H1 (cell line): Measurements from ENCODE around the gene PXK. TPM values are rescaled to one million over a fixed set of nuclear protein-coding genes. Genes with fewer than 3 reads are reported as not detected.

Experiments
- CTCF ChIA-PET: fragments of 300-600 bp; sonication (Branson Sonifier 250); formaldehyde crosslinking; loops from one replicate; lab custom pipeline; 2021; ENCODE audit not compliant: partially characterized antibody; lab: Charles Lee
- POLR2A ChIA-PET: fragments of 300-600 bp; sonication (Branson Sonifier 250); formaldehyde crosslinking; loops from one replicate; lab custom pipeline; 2021; ENCODE audit warnings: inconsistent platforms; ENCODE audit not compliant: partially characterized antibody; lab: Charles Lee
- DNase-seq, 2 experiments: peaks; one replicate each; pipeline versions ENCODE4 v3.0.0 to v3.0.0-alpha.2; 2010 to 2022; ENCODE audit warnings: low spot score in 2 of 2, low read depth in 1 of 2, mixed read lengths in 1 of 2
- FAIRE-seq: peaks from 2 replicates; lab custom pipeline; 2011; peaks lifted over from hg19 to GRCh38; lab: Jason Lieb, UNC
- H2AFZ ChIP-seq: 2 replicates; pipeline ENCODE4 v1.8.1; 2012; ENCODE audit warnings: low read length, inconsistent platforms
- H2AK5ac ChIP-seq: 2 replicates; pipeline ENCODE4 v1.6.1; 2013; ENCODE audit warnings: low read depth, low read length
- H2BK120ac ChIP-seq: replicated peaks from 2 replicates; pipeline ENCODE3; 2013; ENCODE audit warnings: low read depth, low read length, inconsistent platforms
- H2BK12ac ChIP-seq: 2 replicates; pipeline ENCODE4 v1.6.1; 2013; ENCODE audit warnings: low read depth, low read length
- H2BK15ac ChIP-seq: 2 replicates; pipeline ENCODE4 v1.6.1; 2013; ENCODE audit warnings: low read length
- H2BK20ac ChIP-seq: 2 replicates; pipeline ENCODE4 v1.6.1; 2013; ENCODE audit warnings: low read length
- H2BK5ac ChIP-seq: 2 replicates; pipeline ENCODE4 v1.6.1; 2013; ENCODE audit warnings: low read depth, low read length
- H3K14ac ChIP-seq: 2 replicates; pipeline ENCODE4 v1.6.1; 2013; ENCODE audit warnings: inconsistent platforms; ENCODE audit not compliant: insufficient read length
- H3K18ac ChIP-seq: 2 replicates; pipeline ENCODE4 v1.6.1; 2013; ENCODE audit warnings: low read length; ENCODE audit errors: extremely low read depth
- H3K23ac ChIP-seq: 2 replicates; pipeline ENCODE4 v1.6.1; 2013; ENCODE audit warnings: inconsistent platforms; ENCODE audit not compliant: insufficient read length
- H3K23me2 ChIP-seq: 2 replicates; pipeline ENCODE4 v1.6.1; 2013; ENCODE audit warnings: low read depth, low read length
- H3K27ac ChIP-seq: 2 replicates; pipeline ENCODE4 v1.6.1; 2011; ENCODE audit warnings: low read depth, low read length, inconsistent platforms
- H3K27me3 ChIP-seq, 4 experiments: replicated peaks in 1 of 4; 1 replicate in 1 of 4; 2 replicates in 3 of 4; pipeline versions ENCODE4 v1.6.1 to v1.8.1; 2011 to 2013; ENCODE audit warnings: low read length in 3 of 4, mild to moderate bottlenecking in 3 of 4, inconsistent platforms in 2 of 4, mixed read lengths in 2 of 4, moderate library complexity in 1 of 4; ENCODE audit not compliant: control insufficient read depth in 3 of 4, insufficient read depth in 3 of 4; ENCODE audit errors: extremely low read depth in 1 of 4
- H3K36me3 ChIP-seq, 4 experiments: 2 replicates each; pipeline versions ENCODE4 v1.6.1 to v1.8.1; 2011 to 2013; ENCODE audit warnings: mild to moderate bottlenecking in 4 of 4, low read length in 3 of 4, moderate library complexity in 2 of 4, control low read depth in 1 of 4, inconsistent platforms in 1 of 4; ENCODE audit not compliant: insufficient read depth in 4 of 4, control insufficient read depth in 2 of 4
- H3K4ac ChIP-seq: replicated peaks from 2 replicates; pipeline ENCODE3; 2013; ENCODE audit warnings: low read length, low read depth, mixed read lengths, inconsistent platforms; ENCODE audit not compliant: insufficient read length
- H3K4me1 ChIP-seq, 4 experiments: replicated peaks in 1 of 4; 1 replicate in 1 of 4; 2 replicates in 3 of 4; pipeline versions ENCODE4 v1.6.1 to v1.8.1; 2011 to 2013; ENCODE audit warnings: low read length in 3 of 4, inconsistent platforms in 2 of 4, mixed read lengths in 1 of 4; ENCODE audit not compliant: insufficient read depth in 4 of 4, control insufficient read depth in 3 of 4
- H3K4me2 ChIP-seq, 2 experiments: 2 replicates each; pipeline versions ENCODE4 v1.6.1 to v1.8.1; 2011 to 2013; ENCODE audit warnings: low read depth in 2 of 2, low read length in 2 of 2, control low read depth in 1 of 2, inconsistent platforms in 1 of 2, mild to moderate bottlenecking in 1 of 2; ENCODE audit not compliant: insufficient read depth in 1 of 2
- H3K4me3 ChIP-seq, 4 experiments: fragments of 200-600, 300-600 bp in 1 of 4; sonication (generic), shearing (Covaris generic), sonication (Bioruptor Twin) in 1 of 4; 2 replicates each; pipeline versions ENCODE4 v1.5.1 to v1.8.1; 2011 to 2016; ENCODE audit warnings: low read length in 4 of 4, low read depth in 3 of 4, control low read depth in 2 of 4, inconsistent platforms in 2 of 4, mild to moderate bottlenecking in 2 of 4, mixed read lengths in 1 of 4, moderate library complexity in 1 of 4; ENCODE audit not compliant: insufficient read depth in 2 of 4; ENCODE audit errors: extremely low read depth in 1 of 4
- H3K56ac ChIP-seq: replicated peaks from 2 replicates; pipeline ENCODE3; 2013; ENCODE audit warnings: low read depth, mild to moderate bottlenecking, mixed read lengths, low read length, inconsistent platforms; ENCODE audit not compliant: insufficient read length
- H3K79me1 ChIP-seq: 2 replicates; pipeline ENCODE4 v1.6.1; 2013; ENCODE audit warnings: low read depth, low read length, control low read depth
- H3K79me2 ChIP-seq, 2 experiments: 2 replicates each; pipeline versions ENCODE4 v1.6.1 to v1.8.1; 2012 to 2013; ENCODE audit warnings: low read length in 2 of 2, mild to moderate bottlenecking in 2 of 2, inconsistent platforms in 1 of 2; ENCODE audit not compliant: insufficient read depth in 2 of 2, control insufficient read depth in 1 of 2
- H3K9ac ChIP-seq, 4 experiments: replicated peaks in 1 of 4; 1 replicate in 1 of 4; 2 replicates in 3 of 4; pipeline versions ENCODE4 v1.6.1 to v1.8.1; 2011 to 2013; ENCODE audit warnings: low read depth in 3 of 4, low read length in 3 of 4, control low read depth in 2 of 4, mild to moderate bottlenecking in 2 of 4, moderate library complexity in 2 of 4, inconsistent platforms in 1 of 4; ENCODE audit errors: extremely low read depth in 1 of 4
- H3K9me3 ChIP-seq, 2 experiments: 2 replicates each; pipeline versions ENCODE4 v1.6.1 to v1.8.1; 2012 to 2013; ENCODE audit warnings: mild to moderate bottlenecking in 2 of 2, moderate library complexity in 2 of 2, control low read depth in 1 of 2, inconsistent platforms in 1 of 2, low read depth in 1 of 2, low read length in 1 of 2, mixed read lengths in 1 of 2; ENCODE audit not compliant: insufficient read depth in 2 of 2
- H4K20me1 ChIP-seq, 2 experiments: replicated peaks in 1 of 2; 2 replicates each; pipeline versions ENCODE3 to v1.8.1; 2011 to 2013; ENCODE audit warnings: inconsistent platforms in 2 of 2, low read length in 2 of 2, mild to moderate bottlenecking in 1 of 2; ENCODE audit not compliant: insufficient read depth in 2 of 2, control insufficient read depth in 1 of 2
- H4K5ac ChIP-seq: 2 replicates; pipeline ENCODE4 v1.6.1; 2013; ENCODE audit warnings: low read length, low read depth, mixed read lengths, inconsistent platforms; ENCODE audit not compliant: insufficient read length
- H4K8ac ChIP-seq: 2 replicates; pipeline ENCODE4 v1.8.0; 2013; ENCODE audit warnings: mild to moderate bottlenecking, moderate library complexity, low read length, inconsistent platforms; ENCODE audit not compliant: insufficient read depth; ENCODE audit errors: extremely low read depth
- H4K91ac ChIP-seq: replicated peaks from 2 replicates; pipeline ENCODE3; 2013; ENCODE audit warnings: low read length, mixed read lengths, inconsistent platforms; ENCODE audit not compliant: insufficient read length
- RFX5 ChIP-seq: IDR thresholded peaks from 2 replicates; pipeline ENCODE4 v1.6.1; 2011; ENCODE audit warnings: low read depth, low read length, improper control_type of control experiment, borderline replicate concordance
- ZNF274 ChIP-seq: IDR thresholded peaks from 2 replicates; pipeline ENCODE4 v1.7.0; 2012; ENCODE audit warnings: low read length, borderline replicate concordance; ENCODE audit errors: extremely low read depth
- WGBS, 2 experiments: shearing (Covaris generic) in 1 of 2; methylation state at CpG; one replicate each; pipeline versions ENCODE4 v1.1.6 to v1.1.7; 2013 to 2015; ENCODE audit warnings: low lambda C conversion rate in 2 of 2, mixed read lengths in 2 of 2, inconsistent platforms in 1 of 2, low coverage in 1 of 2, missing lambda C conversion rate in 1 of 2; ENCODE audit not compliant: insufficient replicate concordance in 2 of 2, insufficient coverage in 1 of 2, insufficient read length in 1 of 2; ENCODE audit errors: extremely low coverage in 1 of 2, missing lambda C conversion rate in 1 of 2; 5-methylcytosine and 5-hydroxymethylcytosine counted together
- polyA plus RNA-seq, 7 experiments: library from polyadenylated mRNA; depleted of rRNA in 3 of 7; stranded (reverse) in 5 of 7; unstranded in 2 of 7; fragments of >200 nt in 5 of 7; fragments of 200-250 nt in 2 of 7; gene quantifications; 1 replicate in 5 of 7; 2 replicates in 1 of 7; 4 replicates in 1 of 7; pipeline versions ENCODE4 v1.2.1 to v1.2.3, GENCODE V29; 2011 to 2013; ENCODE audit warnings: missing spikeins in 2 of 7, mixed read lengths in 2 of 7
- total RNA-seq: library from RNA; stranded (reverse); fragmentation: NEBNext Ultra II Directional; extraction: Animal tissue kit (Norgen Biotek cat#: 25700); gene quantifications from 2 replicates; pipeline ENCODE4 v1.2.1, GENCODE V29; 2021

Gene PXK
- total and polyA plus RNA-seq, 2 of the 8 experiments (the other 6 are each of a cell fraction or from before 2014, with no cell fraction given), result 3.5 to 7.1 TPM

- Histone ChIP-seq H4K20me1 (peaks cover 0 to 5% of the 10 kb centered on the region in 2 experiments), H2BK120ac (no peak overlapping the region), H3K56ac (peak overlapping the region; percentile 17), H3K4me3 (peak overlapping the region; percentile 65 to 96 (median 89)), H3K36me3 (peaks cover 24 to 40% (median 39%) of the 10 kb centered on the region in 4 experiments; a peak in 7 of 8 replicates), H4K8ac (no peak overlapping the region), H3K9ac (peak overlapping the region; percentile 82 to 95 (median 92); a peak in 6 of 7 replicates), H2BK12ac (no peak overlapping the region; the same call in 1 of the 2 replicates), H3K4me2 (peak overlapping the region; percentile 72 to 76), H3K23ac (no peak overlapping the region), H2AK5ac (no peak overlapping the region), H3K27me3 (no peaks in the 10 kb centered on the region), H2BK20ac (no peak overlapping the region), H3K4me1 (peaks cover 0 to 21% (median 12%) of the 10 kb centered on the region in 4 experiments; a peak in 5 of 7 replicates), H2BK15ac (no peak overlapping the region), H2AFZ (no peak overlapping the region), H3K9me3 (no peaks in the 10 kb centered on the region), H2BK5ac (no peak overlapping the region), H3K18ac (no peak overlapping the region), H3K23me2 (peaks cover 5% of the 10 kb centered on the region; the same call in 1 of the 2 replicates), H3K14ac (no peak overlapping the region), H3K79me1 (no peaks in the 10 kb centered on the region), H3K4ac (no peak overlapping the region), H4K5ac (no peak overlapping the region), H3K27ac (no peak overlapping the region; the same call in 1 of the 2 replicates), H4K91ac (no peak overlapping the region), H3K79me2 (peaks cover 0 to 20% of the 10 kb centered on the region in 2 experiments; a peak in 2 of 4 replicates)
- FAIRE-seq (no peak), DNase-seq (no peak)
- WGBS, 2 experiments, result 81% methylated on average over 6 of the region's 6 CpGs; no CpG with 5 or more reads in 1 of the 2 experiments
- ChIA-PET CTCF (interaction anchor here (0.7 to 3.3 kb wide), 5 partner anchors 10 to 78 kb away, joined by 3 to 10 read pairs (median 4); no protein-coding TSS in a partner anchor), POLR2A (interaction anchor here (0.6 to 3.3 kb wide), 11 partner anchors 10 to 1287 kb away, joined by 3 to 30 read pairs (median 4); partner anchors contain the start of genes HTD2, KCTD6 and RPP14)
- TF ChIP-seq ZNF274 (no peak), RFX5 (no peak)
Observed at GRCh38 chr3:58432905-58433304, 100.2 kb downstream of the PXK start.
